NK-92 (cell line): ENCODE measurements around the gene PRRC2B.
"Not testable (repeated sequence)": the region's sequence is repeated elsewhere in the genome, so short reads cannot be mapped to it uniquely, and the experiment has no call there.

ENCODE experiments used
- DNase-seq: peaks from one replicate; lab custom pipeline; 2025; ENCODE audit not compliant: unreplicated experiment; lab: John Stamatoyannopoulos, UW

The PRRC2B gene

GRCh38 chr9:131386281-131386680, 7.6 kb upstream of the PRRC2B start:
- no peak for DNase-seq

GRCh38 chr9:131387394-131387793, 6.5 kb upstream of the PRRC2B start:
- DNase-seq, result no peak

GRCh38 chr9:131391020-131391419, 2.9 kb upstream of the PRRC2B start:
- no peak for DNase-seq

GRCh38 chr9:131391504-131391903, 2.4 kb upstream of the PRRC2B start:
- DNase-seq, result no peak

- no peak for DNase-seq
Observed at GRCh38 chr9:131394464-131395156, 724 bp downstream of the PRRC2B start.

- DNase-seq, result no peak
Observed at GRCh38 chr9:131395157-131396098, 1.5 kb downstream of the PRRC2B start.

GRCh38 chr9:131396099-131396479, 2.2 kb downstream of the PRRC2B start:
- DNase-seq, result not testable (repeated sequence)

- DNase-seq, result no peak
Observed at GRCh38 chr9:131396626-131397025, 2.7 kb downstream of the PRRC2B start.

GRCh38 chr9:131397100-131397790, 3.4 kb downstream of the PRRC2B start:
- no peak for DNase-seq

- DNase-seq, result no peak
Observed at GRCh38 chr9:131398204-131398603, 4.3 kb downstream of the PRRC2B start.

GRCh38 chr9:131399972-131400371, 6.1 kb downstream of the PRRC2B start:
- DNase-seq, result no peak

GRCh38 chr9:131400627-131401026, 6.7 kb downstream of the PRRC2B start:
- no peak for DNase-seq

GRCh38 chr9:131402073-131402472, 8.2 kb downstream of the PRRC2B start:
- DNase-seq, result no peak

GRCh38 chr9:131402738-131403492, 9.0 kb downstream of the PRRC2B start:
- no peak for DNase-seq

- no peak for DNase-seq
Observed at GRCh38 chr9:131403493-131403773, 9.5 kb downstream of the PRRC2B start.

GRCh38 chr9:131404581-131404980, 10.7 kb downstream of the PRRC2B start:
- no peak for DNase-seq

GRCh38 chr9:131404987-131405386, 11.1 kb downstream of the PRRC2B start:
- DNase-seq, result no peak

GRCh38 chr9:131405428-131405827, 11.5 kb downstream of the PRRC2B start:
- no peak for DNase-seq

GRCh38 chr9:131405858-131406537, 12.1 kb downstream of the PRRC2B start:
- DNase-seq, result no peak

- DNase-seq, result no peak
Observed at GRCh38 chr9:131406563-131407436, 12.9 kb downstream of the PRRC2B start.
